NCI-H345 treated with DMSO at 0.1 percent for 48 hours (cell line): ENCODE data around the gene SNAP29.
"Not testable (repeated sequence)": the region's sequence is repeated elsewhere in the genome, so short reads cannot be mapped to it uniquely, and the experiment has no call there.

Experiments used
- DNase-seq: peaks from one replicate; lab custom pipeline; 2025; ENCODE audit not compliant: unreplicated experiment; lab: John Stamatoyannopoulos, UW

SNAP29 gene

GRCh38 chr22:20858615-20859416 is at the start of gene SNAP29, which contains the start of gene PI4KA:
SNAP29 (plus strand) TSS chr22:20859007; CDS start chr22:20859111, 104 bp downstream.
PI4KA (minus strand) TSS chr22:20858811; CDS start chr22:20858725, 86 bp downstream.
- DNase-seq = peak; percentile 72

- DNase-seq = no peak
Measured at GRCh38 chr22:20809538-20810185, 49.1 kb upstream of the SNAP29 start.

GRCh38 chr22:20810645-20811044 is 48.2 kb upstream of the SNAP29 start:
- DNase-seq = no peak

GRCh38 chr22:20811171-20811570 is 47.6 kb upstream of the SNAP29 start:
- no peak for DNase-seq

GRCh38 chr22:20811971-20812660 is 46.7 kb upstream of the SNAP29 start:
- no peak for DNase-seq

- DNase-seq = no peak
Measured at GRCh38 chr22:20813056-20813455, 45.8 kb upstream of the SNAP29 start.

GRCh38 chr22:20814221-20814808 is 44.5 kb upstream of the SNAP29 start:
- no peak for DNase-seq

GRCh38 chr22:20815477-20816050 is 43.2 kb upstream of the SNAP29 start:
- no peak for DNase-seq

- DNase-seq = no peak
Measured at GRCh38 chr22:20816559-20816958, 42.2 kb upstream of the SNAP29 start.

- no peak for DNase-seq
Measured at GRCh38 chr22:20818471-20818870, 40.3 kb upstream of the SNAP29 start.

GRCh38 chr22:20819471-20819870 is 39.3 kb upstream of the SNAP29 start:
- no peak for DNase-seq

- DNase-seq = not testable (repeated sequence)
Measured at GRCh38 chr22:20821717-20822239, 37.0 kb upstream of the SNAP29 start.

GRCh38 chr22:20822240-20822639 is 36.6 kb upstream of the SNAP29 start:
- DNase-seq = no peak

GRCh38 chr22:20823264-20823663 is 35.5 kb upstream of the SNAP29 start:
- no peak for DNase-seq

GRCh38 chr22:20825216-20825615 is 33.6 kb upstream of the SNAP29 start:
- DNase-seq = not testable (repeated sequence)

- no peak for DNase-seq
Measured at GRCh38 chr22:20825624-20826023, 33.2 kb upstream of the SNAP29 start.

GRCh38 chr22:20826373-20827152 is 32.2 kb upstream of the SNAP29 start:
- not testable (repeated sequence) for DNase-seq

- DNase-seq = no peak
Measured at GRCh38 chr22:20829491-20830134, 29.2 kb upstream of the SNAP29 start.

- no peak for DNase-seq
Measured at GRCh38 chr22:20833225-20833665, 25.6 kb upstream of the SNAP29 start.
